HG03342 (cell line): ENCODE data around the gene KCNQ1.

ENCODE experiments used
- ATAC-seq: cut with Tn5 transposase; IDR thresholded peaks from one replicate; pipeline ENCODE4 v1.9.1; 2021; ENCODE audit warnings: mild to moderate bottlenecking, moderate library complexity; ENCODE audit not compliant: unreplicated experiment

Gene KCNQ1

GRCh38 chr11:2808850-2809846, 364.3 kb downstream of the KCNQ1 start:
- ATAC-seq: no peak

GRCh38 chr11:2809854-2810253, 365.0 kb downstream of the KCNQ1 start:
- ATAC-seq: no peak

GRCh38 chr11:2810411-2811205, 365.8 kb downstream of the KCNQ1 start:
- ATAC-seq: no peak

- no peak for ATAC-seq
These were observed 366.6 kb downstream of the KCNQ1 start for GRCh38 chr11:2811206-2812091.

- no peak for ATAC-seq
These were observed 367.7 kb downstream of the KCNQ1 start for GRCh38 chr11:2812371-2812991.

GRCh38 chr11:2813141-2813908, 368.5 kb downstream of the KCNQ1 start:
- no peak for ATAC-seq

- ATAC-seq: no peak
These were observed 369.2 kb downstream of the KCNQ1 start for GRCh38 chr11:2813968-2814367.

GRCh38 chr11:2814751-2815150, 369.9 kb downstream of the KCNQ1 start:
- ATAC-seq: no peak

- ATAC-seq: no peak
These were observed 371.1 kb downstream of the KCNQ1 start for GRCh38 chr11:2815762-2816496.

- ATAC-seq: no peak
These were observed 371.7 kb downstream of the KCNQ1 start for GRCh38 chr11:2816523-2816922.

GRCh38 chr11:2816941-2817421, 372.2 kb downstream of the KCNQ1 start:
- ATAC-seq: no peak

- no peak for ATAC-seq
These were observed 372.6 kb downstream of the KCNQ1 start for GRCh38 chr11:2817431-2817830.

GRCh38 chr11:2818021-2818420, 373.2 kb downstream of the KCNQ1 start:
- no peak for ATAC-seq

- ATAC-seq: no peak
These were observed 373.7 kb downstream of the KCNQ1 start for GRCh38 chr11:2818503-2818902.

GRCh38 chr11:2819316-2819715, 374.5 kb downstream of the KCNQ1 start:
- ATAC-seq: no peak

- ATAC-seq: no peak
These were observed 376.2 kb downstream of the KCNQ1 start for GRCh38 chr11:2820976-2821375.

GRCh38 chr11:2821891-2822290, 377.1 kb downstream of the KCNQ1 start:
- ATAC-seq: no peak

- ATAC-seq: no peak
These were observed 380.0 kb downstream of the KCNQ1 start for GRCh38 chr11:2824851-2825250.
